Lower lobe of right lung (tissue), 2 donors: Measurements from ENCODE around the gene SCRT2. TPM values are rescaled to one million over a fixed set of nuclear protein-coding genes. Genes with fewer than 3 reads are reported as not detected.

Experiments used
- ATAC-seq, 2 donors: fragments of 200-7000 bp; cut with Tn5 transposase; one replicate each; pipeline ENCODE4 v1.9.1; 2020 to 2022; ENCODE audit warnings: mild to moderate bottlenecking in 2 of 2, moderate library complexity in 2 of 2
- DNase-seq: peaks from one replicate; pipeline ENCODE4 v3.0.0-alpha.2; 2020
- H3K27ac ChIP-seq: fragments of 200-600 bp; one replicate; pipeline ENCODE4 v1.8.0; 2022
- H3K27me3 ChIP-seq: fragments of 200-600 bp; one replicate; pipeline ENCODE4 v1.8.0; 2022; ENCODE audit warnings: low read depth
- H3K36me3 ChIP-seq: fragments of 200-600 bp; one replicate; pipeline ENCODE4 v1.8.0; 2022; ENCODE audit warnings: mild to moderate bottlenecking
- H3K4me1 ChIP-seq: fragments of 200-600 bp; one replicate; pipeline ENCODE4 v1.8.0; 2022
- H3K4me3 ChIP-seq: fragments of 200-600 bp; one replicate; pipeline ENCODE4 v1.8.0; 2022; ENCODE audit warnings: mild to moderate bottlenecking
- H3K9me3 ChIP-seq: fragments of 200-600 bp; one replicate; pipeline ENCODE4 v1.8.0; 2022
- intact Hi-C: fragments of 100-400 bp; cut with DNase I; formaldehyde crosslinking; loops from one replicate; pipeline ENCODE4 v1.11.0; 2022
- total RNA-seq: library from RNA; stranded (reverse); fragmentation: NEBNext Ultra II Directional; extraction: Animal tissue kit (Norgen Biotek cat#: 25700); gene quantifications from one replicate; pipeline ENCODE4 v1.2.1, GENCODE V29; 2021
- TF ChIP-seq, protein P1 (sequence below): fragments of 200-600 bp; IDR thresholded peaks from one replicate; pipeline ENCODE4 v1.8.0; 2022; ENCODE audit warnings: antibody characterized with exemption, mild to moderate bottlenecking
- donor health status: DM: no; HTN: yes; CAD: no; lungs with severe emphysema.

The SCRT2 gene
- total RNA-seq, 1 donor from 2014 or later = not detected

DNA sequence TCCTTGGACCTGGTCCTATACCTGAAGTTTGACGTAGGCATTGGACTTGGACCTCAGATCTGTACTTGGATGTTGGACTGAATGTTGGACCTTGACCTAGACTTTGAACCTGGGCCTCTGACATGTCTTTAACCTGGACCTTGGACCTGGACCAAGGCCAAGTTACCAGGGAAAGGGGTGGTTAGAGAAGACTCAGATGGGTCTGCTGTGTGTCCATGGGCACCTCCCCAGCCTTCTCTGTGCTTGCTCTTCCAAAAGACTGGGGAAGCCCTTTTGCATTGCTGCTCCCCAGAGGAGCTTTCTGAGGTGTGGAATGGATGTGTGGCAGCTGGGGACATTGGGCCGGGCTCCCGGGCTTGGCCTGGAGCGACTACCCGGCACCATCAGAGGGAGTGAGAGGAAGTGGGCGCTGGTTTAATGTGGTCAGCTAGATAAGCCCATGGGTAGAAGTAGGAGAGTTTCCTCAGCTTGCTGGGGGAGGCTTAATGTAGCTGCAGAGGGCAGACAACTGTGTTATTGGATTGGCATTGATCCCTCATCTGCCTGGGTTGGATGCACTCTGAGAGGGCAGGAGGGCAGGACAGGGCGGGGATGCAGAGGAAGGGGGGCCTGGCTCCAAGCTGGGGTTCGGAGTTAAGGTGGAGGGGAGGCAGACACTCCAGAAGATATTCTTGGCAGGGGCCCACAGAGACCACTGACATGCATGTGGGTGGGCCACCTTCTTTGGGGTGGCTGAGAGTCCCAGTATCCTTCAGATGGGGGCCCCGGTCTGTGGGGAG is 4.2 kb downstream of the SCRT2 start:
- no peak overlapping the region for H3K27ac ChIP-seq
- H3K4me1 ChIP-seq = peaks cover 13% of the 10 kb centered on the region
- ATAC-seq (no peak), DNase-seq (no peak)
- no peak overlapping the region for H3K4me3 ChIP-seq
- TF ChIP-seq, protein P1, sequence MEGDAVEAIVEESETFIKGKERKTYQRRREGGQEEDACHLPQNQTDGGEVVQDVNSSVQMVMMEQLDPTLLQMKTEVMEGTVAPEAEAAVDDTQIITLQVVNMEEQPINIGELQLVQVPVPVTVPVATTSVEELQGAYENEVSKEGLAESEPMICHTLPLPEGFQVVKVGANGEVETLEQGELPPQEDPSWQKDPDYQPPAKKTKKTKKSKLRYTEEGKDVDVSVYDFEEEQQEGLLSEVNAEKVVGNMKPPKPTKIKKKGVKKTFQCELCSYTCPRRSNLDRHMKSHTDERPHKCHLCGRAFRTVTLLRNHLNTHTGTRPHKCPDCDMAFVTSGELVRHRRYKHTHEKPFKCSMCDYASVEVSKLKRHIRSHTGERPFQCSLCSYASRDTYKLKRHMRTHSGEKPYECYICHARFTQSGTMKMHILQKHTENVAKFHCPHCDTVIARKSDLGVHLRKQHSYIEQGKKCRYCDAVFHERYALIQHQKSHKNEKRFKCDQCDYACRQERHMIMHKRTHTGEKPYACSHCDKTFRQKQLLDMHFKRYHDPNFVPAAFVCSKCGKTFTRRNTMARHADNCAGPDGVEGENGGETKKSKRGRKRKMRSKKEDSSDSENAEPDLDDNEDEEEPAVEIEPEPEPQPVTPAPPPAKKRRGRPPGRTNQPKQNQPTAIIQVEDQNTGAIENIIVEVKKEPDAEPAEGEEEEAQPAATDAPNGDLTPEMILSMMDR = no peak
- H3K9me3 ChIP-seq = no peaks in the 10 kb centered on the region
- intact Hi-C loops = no loop called here
- peaks cover 75% of the 10 kb centered on the region for H3K27me3 ChIP-seq
- no peaks in the 10 kb centered on the region for H3K36me3 ChIP-seq

- H3K4me1 ChIP-seq = no peaks in the 10 kb centered on the region
- DNase-seq = no peak
- H3K27me3 ChIP-seq = peaks cover 79% of the 10 kb centered on the region
- H3K9me3 ChIP-seq = no peaks in the 10 kb centered on the region
- H3K36me3 ChIP-seq = no peaks in the 10 kb centered on the region
- intact Hi-C loops = no loop called here
- H3K4me3 ChIP-seq = no peak overlapping the region
- TF ChIP-seq, protein P1 = no peak
- no peak for ATAC-seq
- no peak overlapping the region for H3K27ac ChIP-seq
These were observed 6.0 kb downstream of the SCRT2 start for GRCh38 chr20:669573-669972.

- H3K9me3 ChIP-seq = no peaks in the 10 kb centered on the region
- no peak overlapping the region for H3K4me3 ChIP-seq
- no peak for ATAC-seq
- no peak for DNase-seq
- H3K27ac ChIP-seq = no peak overlapping the region
- TF ChIP-seq, protein P1 = no peak
- no peaks in the 10 kb centered on the region for H3K4me1 ChIP-seq
- no peaks in the 10 kb centered on the region for H3K36me3 ChIP-seq
- intact Hi-C loops = no loop called here
- peaks cover 82% of the 10 kb centered on the region for H3K27me3 ChIP-seq
These were observed 7.0 kb downstream of the SCRT2 start for GRCh38 chr20:668638-669037.

- no peaks in the 10 kb centered on the region for H3K4me1 ChIP-seq
- no peaks in the 10 kb centered on the region for H3K36me3 ChIP-seq
- no peak for DNase-seq
- intact Hi-C loops = no loop called here
- H3K9me3 ChIP-seq = no peaks in the 10 kb centered on the region
- TF ChIP-seq, protein P1 = no peak
- H3K27ac ChIP-seq = no peak overlapping the region
- peaks cover 82% of the 10 kb centered on the region for H3K27me3 ChIP-seq
- no peak for ATAC-seq
- no peak overlapping the region for H3K4me3 ChIP-seq
These were observed 7.6 kb downstream of the SCRT2 start for GRCh38 chr20:668050-668449.

- Histone ChIP-seq H3K4me3 (no peak overlapping the region), H3K27ac (no peak overlapping the region), H3K27me3 (peaks cover 84% of the 10 kb centered on the region), H3K9me3 (no peaks in the 10 kb centered on the region), H3K4me1 (no peaks in the 10 kb centered on the region), H3K36me3 (no peaks in the 10 kb centered on the region)
- intact Hi-C loops = no loop called here
- ATAC-seq (peak; percentile 29 to 59), DNase-seq (peak; percentile 81)
- TF ChIP-seq, protein P1 = peak; percentile 86
These were observed 8.1 kb downstream of the SCRT2 start for GRCh38 chr20:667351-668034.
